GM04504 (cell line): Measurements from ENCODE around the gene MREG.
"Not testable (repeated sequence)": the region's sequence is repeated elsewhere in the genome, so short reads cannot be mapped to it uniquely, and the experiment has no call there.

Experiments
- DNase-seq: peaks from one replicate; pipeline ENCODE4 v3.0.0-alpha.2; 2012; ENCODE audit warnings: low read depth

The MREG gene

GRCh38 chr2:215958257-215958656 lies 55.1 kb downstream of the MREG start:
- DNase-seq: peak; percentile 55

DNA sequence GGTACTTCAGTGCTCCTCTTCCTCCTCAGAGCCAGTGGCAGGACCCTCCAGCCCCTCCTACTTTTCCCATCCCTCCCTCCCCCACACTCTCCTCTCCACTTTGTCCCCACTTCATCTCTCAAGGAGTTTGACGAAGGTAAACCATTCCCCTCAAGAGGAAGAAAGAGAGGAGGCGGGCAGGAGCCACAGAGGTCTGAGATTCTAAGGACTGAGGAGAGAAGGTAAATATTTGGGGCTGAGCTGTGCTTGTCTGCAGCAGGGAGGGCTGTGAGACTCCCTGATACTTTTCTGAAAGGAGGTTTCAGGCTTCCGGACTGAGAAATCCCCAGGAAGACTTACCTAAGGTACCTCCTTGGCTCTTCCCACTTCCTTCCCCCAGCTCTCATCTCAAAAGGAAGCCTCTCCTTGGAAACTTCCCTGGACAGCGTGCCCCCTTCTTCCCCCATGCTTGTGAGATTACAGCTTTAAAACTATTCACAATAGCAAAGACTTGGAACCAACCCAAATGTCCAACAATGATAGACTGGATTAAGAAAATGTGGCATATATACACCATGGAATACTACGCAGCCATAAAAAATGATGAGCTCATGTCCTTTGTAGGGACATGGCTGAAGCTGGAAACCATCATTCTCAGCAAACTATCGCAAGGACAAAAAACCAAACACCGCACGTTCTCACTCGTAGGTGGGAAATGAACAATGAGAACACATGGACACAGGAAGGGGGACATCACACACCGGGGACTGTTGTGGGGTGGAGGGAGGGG lies 55.8 kb downstream of the MREG start:
- DNase-seq: not testable (repeated sequence)

DNA sequence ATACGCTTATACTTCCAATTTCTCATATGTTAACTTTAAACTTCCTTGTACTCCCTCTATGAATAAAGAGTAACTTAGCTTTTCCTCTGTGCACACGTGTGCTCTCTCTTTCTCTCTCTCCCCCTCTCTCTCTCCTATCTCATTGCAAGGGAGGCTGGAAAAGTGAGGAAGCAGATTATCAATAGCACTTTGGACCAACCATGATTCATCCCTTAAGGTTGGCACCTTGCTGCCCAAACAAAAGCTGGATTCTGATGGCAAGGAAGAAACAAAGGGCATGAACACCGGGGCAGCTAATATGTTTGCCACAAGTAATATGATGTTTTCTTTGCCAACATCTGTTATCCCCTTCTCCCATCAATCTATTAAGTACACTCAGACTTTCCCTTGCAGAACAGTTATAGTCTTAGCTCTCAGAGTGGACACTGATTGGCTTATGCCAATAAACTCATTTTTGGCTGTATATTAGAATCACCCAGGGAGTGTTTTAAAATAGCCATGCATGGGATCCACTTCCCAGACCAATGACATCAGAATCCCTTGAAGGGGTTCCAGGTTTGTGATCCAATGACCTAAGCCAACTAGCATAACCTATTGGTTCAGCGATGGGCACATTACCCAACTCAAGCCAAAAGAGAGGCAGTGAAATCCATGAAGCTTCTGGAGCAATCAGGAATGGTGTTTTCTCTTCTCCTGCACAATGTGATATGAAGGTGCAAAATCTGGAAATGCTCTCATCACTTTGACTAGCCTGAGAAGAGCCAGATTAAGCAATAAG lies 60.3 kb downstream of the MREG start:
- no peak for DNase-seq

DNA sequence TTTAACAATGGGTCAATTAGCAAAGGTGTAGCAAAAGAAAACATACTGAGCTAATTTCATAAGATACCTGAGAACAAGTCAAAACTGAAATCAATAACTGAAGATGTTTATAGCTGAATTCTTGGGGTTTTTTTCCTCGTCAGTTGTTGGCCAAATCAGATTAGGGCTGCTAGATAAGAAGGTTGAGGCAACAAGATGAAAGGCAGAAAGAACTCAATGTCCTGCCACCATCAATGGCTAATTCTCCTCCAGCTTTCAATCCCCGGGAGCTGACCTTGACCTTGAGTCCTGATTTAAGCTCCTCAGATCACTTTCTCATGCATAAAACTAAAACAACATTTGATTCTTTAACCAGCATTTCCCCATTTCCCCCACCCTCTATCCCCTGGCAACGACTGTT lies 61.8 kb downstream of the MREG start:
- no peak for DNase-seq

GRCh38 chr2:215949991-215950404 lies 63.4 kb downstream of the MREG start:
- no peak for DNase-seq

DNA sequence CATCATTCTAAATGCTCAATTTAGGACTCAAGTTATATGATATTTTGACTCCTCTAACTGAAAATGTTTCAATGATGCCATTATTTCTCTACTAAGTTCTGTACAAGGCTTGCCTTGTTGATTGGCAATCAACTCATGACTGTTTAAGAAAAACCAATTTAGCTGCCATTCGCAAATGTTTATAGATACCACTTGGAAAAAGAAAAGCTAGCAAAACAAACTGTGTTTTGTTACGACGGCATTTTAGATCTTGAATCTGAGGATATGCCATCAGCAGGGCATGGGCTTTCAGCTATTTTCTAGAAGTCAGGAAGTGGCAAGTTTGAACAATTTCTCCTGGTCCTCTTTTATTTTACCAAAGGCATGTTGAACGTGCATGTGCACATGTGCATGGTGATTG lies 65.3 kb downstream of the MREG start:
- no peak for DNase-seq

DNA sequence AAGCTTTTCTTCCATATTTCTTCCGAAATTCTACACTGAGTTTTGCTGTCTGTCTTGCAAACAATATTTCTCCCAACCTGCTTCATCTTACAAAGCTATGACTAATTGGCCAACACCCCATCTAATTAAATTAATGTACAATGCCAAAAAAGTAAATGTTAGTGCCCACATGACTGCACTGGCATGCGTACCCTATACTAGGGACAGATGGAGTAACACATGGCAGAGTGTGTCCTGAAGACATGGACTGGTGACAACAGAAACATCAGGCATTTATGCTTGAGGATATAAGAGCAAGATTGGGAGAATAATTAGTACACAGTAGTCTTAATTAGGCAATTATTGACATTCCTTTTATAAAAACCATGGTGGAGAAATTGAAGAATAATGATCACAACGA lies 66.8 kb downstream of the MREG start:
- no peak for DNase-seq

DNA sequence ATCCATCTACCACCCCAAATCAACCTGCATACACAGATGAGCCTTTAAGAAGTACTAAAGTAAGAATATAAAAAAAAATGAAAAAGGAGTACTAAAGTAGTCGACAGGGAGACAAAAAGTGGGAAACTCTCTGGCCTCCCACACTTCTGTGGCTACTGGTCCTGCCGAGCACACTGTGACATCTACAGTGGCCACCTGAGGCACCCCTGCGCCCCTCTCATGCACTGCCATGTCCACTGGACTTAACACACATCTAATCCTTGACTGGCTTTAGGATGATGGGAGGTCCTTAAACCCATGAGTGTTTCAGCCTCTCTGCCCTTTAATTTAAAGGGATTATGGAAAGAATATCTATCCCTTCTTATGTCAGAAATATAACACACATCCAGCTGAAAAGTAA lies 71.2 kb downstream of the MREG start:
- no peak for DNase-seq

DNA sequence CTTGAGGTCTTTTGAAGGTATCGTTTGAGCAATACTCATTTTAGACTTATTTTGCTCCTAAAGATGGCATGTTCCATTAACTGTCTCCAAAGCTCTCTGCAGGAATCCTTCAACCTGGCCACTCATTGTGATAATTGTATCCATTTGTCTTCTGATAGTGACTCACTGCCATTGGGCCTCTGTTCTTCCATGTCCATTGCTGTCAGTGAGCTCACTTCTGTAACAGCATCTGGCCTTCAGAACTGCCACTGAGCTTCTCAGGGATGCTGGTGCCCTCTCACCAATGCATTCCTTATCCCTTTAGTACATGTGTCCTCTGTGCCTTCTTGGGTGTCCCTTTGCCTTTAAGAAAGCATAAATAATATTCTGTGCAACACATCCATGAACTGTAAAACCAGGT lies 71.6 kb downstream of the MREG start:
- no peak for DNase-seq

DNA sequence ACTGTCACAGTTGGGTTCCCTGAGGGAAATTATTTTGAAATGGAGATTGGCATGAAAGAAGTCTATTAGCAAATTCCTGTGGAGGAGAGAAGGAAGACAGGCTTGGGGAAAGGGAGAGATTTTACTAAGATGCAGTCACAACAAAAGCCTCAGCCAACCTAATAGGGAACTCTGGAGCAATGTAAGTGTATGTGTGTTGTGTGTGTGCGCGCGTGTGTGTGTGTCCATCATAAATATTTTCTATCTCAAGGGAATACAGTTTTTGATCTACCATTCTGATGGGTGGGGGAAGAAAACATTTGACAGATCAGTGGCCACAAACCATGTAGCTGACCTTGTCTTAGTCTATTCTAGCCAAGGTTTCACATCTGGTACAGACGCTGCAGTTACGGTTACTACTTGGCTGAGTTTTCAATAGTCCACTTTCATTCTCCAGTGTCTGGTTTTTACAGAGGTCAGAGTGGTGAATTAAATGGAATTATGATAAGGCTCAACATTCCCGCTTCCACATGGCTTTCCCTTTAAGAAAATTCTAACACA lies 72.6 kb downstream of the MREG start:
- DNase-seq: no peak

DNA sequence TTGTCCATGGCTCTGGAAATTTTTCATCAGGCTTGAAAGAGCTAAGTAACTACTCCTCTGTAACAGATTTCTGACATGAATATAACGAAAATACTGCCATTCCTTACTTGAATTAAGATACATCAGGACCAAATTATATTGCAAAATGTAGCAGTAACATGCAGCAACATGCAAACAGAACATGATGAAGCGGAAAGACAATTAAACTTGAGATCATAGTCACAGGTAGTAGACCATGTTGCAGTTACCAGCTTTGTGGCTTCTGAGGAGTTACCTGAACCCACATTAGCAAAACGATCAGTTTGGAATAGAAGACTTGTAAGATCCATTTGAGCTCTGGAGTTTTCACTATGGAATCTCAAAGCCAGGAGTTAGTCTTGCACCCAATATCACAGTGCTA lies 76.2 kb downstream of the MREG start:
- DNase-seq: no peak

GRCh38 chr2:215933151-215933550 lies 80.2 kb downstream of the MREG start:
- DNase-seq: no peak

GRCh38 chr2:215931256-215931903 lies 82.0 kb downstream of the MREG start:
- peak; percentile 58 for DNase-seq

- no peak for DNase-seq
Measured at GRCh38 chr2:215930505-215931253, 82.7 kb downstream of the MREG start.

DNA sequence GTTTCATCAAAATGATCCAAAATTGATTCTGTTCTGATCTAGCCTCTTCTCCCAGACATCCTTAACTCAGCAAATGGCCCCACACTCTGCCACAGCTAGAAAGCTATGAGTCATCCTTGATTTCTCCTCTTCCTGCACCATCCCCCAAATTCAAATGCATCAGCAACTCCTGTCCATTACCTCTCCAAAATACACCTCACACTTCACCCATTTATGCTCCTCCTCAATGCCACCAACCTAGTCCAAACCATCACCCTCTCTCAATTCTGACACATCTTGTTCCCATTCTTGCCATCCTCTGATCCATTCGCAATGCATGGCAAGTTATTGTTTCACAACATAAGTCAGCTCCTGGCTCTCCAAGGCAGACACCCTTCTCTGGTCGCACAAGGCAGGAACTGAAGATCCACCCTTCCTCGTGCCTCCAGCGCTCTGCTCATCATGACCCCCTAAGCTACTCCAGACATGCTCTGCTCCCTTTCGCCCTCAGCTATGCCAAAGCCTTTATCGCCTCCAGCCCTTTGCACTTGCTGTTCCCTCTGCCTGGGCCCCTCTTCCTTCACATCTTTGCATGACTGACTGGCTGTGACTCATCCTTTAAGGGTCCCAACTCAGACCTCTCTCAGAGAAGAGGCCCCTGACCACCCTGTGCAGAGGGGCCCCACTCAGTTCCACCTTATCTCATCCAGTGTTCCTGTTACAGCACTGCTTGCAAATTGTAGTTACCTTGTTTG lies 83.6 kb downstream of the MREG start:
- no peak for DNase-seq

- DNase-seq: no peak
Measured at GRCh38 chr2:215928086-215928485, 85.3 kb downstream of the MREG start.

DNA sequence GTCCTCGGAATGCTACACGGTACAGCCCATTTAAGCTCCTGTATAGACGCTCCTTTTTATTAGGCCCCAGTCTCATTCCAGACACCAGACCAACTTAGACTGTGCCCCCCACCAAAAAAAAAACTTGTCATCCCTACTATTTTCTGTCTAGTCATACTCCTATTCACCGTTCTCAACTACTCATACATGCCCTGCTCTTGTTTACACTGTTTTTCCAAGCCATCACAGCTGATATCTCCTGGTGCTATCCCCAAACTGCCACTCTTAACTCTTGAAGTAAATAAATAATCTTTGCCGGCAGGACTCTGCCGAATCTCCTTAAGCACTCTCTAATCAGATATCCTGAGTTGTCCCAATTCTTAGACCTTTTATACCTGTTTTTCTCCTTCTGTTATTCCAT lies 86.4 kb downstream of the MREG start:
- not testable (repeated sequence) for DNase-seq

DNA sequence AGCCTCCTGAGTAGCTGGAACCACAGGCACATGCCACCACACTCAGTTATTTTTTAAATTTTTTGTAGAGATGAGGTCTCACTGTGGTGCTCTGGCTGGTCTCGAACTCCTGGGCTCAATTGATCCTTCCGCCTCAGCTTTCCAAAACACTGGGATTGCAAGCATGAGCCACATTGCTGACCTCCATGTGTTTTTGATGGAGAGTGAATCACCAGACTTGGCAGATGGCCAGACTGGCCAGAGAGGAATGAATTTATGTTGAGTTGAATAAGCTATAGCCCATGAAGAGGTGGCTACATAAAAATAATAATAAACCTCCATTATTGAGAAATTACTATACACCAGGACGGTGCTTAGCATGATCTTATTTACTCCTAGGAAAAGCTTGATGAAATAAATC lies 91.5 kb downstream of the MREG start:
- DNase-seq: no peak

DNA sequence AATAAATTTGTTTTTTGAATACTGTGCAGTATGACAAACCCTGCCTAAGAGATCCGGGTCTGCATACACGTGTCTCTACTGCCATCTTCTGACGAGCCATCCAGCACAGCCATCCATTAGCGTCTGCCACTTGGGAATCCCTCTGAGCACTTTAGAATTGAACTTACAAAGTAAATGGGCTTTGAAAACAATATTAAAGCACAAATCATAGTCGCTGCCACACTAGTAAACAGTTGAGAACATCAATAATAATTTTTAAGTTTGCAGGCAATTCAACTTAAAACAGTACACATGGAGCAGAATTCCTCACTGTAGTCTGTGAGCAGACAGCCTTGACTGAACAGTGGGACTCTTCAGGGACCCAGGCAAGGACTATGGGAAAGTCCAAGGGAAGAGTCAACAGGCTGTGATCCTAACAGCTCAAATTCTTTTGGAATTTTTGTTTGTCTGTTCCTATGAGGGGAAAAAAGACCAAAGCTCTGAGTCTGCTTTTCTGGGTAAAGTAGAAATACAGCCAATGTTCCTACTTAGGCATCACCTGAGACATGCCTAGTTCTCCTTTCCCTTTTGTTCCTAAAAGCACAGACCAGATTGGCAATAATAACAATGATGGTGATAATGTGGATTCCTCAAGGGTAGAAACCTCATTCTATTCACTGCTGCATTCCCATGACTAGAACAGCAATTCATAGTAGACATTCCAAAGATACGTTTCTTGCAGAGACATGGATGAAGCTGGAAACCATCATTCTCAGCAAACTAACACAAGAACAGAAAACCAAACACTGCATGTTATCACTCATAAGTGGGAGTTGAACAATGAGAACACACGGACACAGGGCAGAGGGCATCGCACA lies 92.9 kb downstream of the MREG start:
- peak; percentile 53 for DNase-seq

GRCh38 chr2:215919624-215920243 lies 93.6 kb downstream of the MREG start:
- no peak for DNase-seq
